Tibial nerve (tissue), 3 donors: ENCODE measurements around the gene C2orf72.

Experiments used
- CTCF ChIP-seq, 5 experiments: fragments of 200-600 bp in 3 of 5; fragments of 450-650 bp in 2 of 5; sonication (generic) in 3 of 5; IDR thresholded peaks; one replicate each; pipeline ENCODE4 v1.5.1; 2016 to 2019; ENCODE audit warnings: antibody characterized with exemption in 5 of 5, mild to moderate bottlenecking in 3 of 5, moderate library complexity in 2 of 5
- POLR2A ChIP-seq, 2 donors: fragments of 450-650 bp; IDR thresholded peaks; one replicate each; pipeline ENCODE4 v1.6.1; 2017; ENCODE audit warnings: antibody characterized with exemption in 2 of 2, mild to moderate bottlenecking in 2 of 2, moderate library complexity in 2 of 2

GRCh38 chr2:231000211-231000904, 37.0 kb upstream of the C2orf72 start:
- no peak for TF ChIP-seq CTCF (IDR thresholded peaks at IDR 0.05)
- no peak for TF ChIP-seq POLR2A (IDR thresholded peaks at IDR 0.05)
